NCI-H2196 (cell line): ENCODE measurements around the gene NEBL.

ENCODE experiments used
- DNase-seq: peaks from one replicate; lab custom pipeline; 2025; ENCODE audit not compliant: unreplicated experiment; lab: John Stamatoyannopoulos, UW

NEBL gene

DNA sequence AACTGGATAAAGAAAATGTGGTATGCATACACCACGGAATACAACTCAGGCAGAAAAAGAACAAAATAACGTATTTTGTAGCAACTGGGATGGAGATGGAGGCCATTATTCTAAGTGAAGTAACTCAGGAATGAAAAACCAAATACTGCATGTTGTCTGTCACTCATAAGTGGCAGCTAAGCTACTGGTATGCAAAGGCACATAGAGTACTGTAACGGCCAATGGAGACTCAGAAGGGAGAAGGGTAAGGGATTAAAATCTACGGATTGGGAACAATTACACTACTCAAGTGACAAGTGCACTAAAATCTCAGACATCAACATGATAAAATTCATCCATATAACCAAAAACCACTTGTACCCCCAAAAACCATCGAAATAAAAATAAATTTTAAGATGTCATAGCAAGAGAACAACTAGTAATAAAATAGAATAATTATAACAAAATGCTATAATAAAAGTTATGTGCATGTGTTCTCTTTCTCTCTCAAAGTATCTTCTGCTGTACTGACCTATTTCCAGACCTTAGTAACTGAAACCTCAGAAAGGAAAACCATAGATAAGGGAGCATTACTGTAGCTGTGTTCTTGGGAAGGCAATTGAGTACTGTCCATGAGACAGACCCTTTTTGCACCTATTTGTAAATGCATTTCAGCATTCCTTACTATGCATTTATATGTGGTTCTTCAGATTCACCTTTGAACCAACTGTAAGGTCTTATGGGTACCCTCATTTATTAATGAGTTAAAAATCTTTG lies 6.7 kb upstream of the NEBL start:
- DNase-seq = no peak

DNA sequence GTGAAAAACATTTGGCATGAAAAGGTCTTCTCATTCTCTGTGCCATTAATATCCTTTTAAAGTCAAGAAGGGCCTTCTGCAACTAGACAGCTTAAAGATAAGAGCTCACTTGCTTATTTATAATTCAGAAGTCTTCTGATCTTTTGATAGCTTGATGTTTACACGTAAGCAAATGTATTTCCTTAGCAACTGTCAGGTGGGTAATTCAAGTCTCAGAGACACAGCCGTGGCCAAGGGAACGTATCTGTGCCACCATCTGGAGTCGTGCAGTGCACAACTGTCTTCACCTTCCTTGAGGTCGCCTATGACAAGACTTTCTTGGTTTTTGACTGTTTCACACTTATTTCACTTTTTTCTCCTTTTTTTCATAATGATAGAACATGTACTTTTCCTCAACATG lies 4.0 kb upstream of the NEBL start:
- DNase-seq = no peak

DNA sequence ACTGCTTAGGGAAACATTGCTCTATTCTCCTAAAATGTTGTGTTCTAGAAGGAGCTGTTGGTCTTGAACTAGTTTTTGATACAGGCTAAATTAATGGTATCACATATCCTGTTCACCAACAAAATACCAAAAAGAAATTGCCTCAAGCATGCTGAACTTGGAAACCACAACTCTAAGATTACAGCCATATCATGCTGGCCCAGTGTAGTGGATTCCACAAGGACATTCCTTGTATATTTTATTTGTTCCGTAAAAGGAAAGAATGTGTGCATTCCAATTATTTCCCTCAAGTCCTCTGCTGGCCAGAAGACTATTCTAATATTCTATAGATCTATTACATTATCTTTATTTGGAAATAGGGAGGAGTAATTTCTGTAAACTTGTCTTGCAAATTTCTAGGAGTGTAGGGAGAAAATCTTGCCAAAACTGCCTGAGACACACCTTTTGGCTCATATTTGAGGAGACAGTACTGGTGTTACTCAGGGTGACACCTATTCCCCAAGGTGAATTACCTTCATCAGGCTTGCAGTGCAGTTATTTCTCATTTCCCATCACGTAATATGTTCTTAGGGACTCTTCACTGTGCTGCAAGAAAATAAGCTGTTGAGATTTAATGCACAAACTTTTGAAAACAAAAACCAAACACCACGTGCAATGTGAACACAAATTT lies 1.9 kb upstream of the NEBL start:
- DNase-seq = no peak

DNA sequence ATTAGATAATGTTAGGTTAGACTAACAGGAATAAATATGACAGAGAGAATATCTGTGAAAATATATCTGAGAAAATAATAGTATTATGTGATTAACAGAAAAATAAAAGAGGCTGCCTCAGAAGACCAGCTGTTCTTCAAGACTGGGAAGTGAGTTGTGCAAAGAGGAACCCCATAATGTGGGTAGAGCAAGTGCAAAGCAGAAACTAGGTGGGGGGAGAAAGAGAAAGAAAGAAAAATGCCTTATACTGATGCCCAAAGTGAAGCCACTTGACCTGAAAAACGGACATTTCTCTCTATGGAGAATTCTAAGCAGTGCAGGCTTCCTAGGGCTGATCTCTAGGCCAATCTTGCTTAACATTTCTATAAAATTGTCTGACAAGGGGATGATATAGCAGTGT lies 3.8 kb downstream of the NEBL start:
- DNase-seq = no peak

DNA sequence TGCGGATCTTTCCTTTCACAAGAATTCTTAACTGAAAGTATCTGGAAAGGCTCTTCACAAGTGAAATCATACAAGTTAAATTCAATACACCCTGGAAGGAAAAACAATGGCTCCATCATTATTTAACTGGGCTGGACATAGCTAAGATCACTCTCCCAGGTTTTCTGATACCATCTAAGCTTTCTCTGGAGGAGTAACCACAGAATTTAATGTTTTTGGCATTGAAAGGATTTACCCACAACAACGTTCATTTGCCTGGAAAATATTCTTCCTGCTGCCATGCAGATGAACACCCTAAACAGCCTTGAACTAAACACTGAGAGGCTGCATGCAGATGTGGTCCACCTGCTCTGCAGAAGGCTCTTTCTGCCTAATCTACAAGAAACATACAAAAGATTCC lies 4.3 kb downstream of the NEBL start:
- no peak for DNase-seq

DNA sequence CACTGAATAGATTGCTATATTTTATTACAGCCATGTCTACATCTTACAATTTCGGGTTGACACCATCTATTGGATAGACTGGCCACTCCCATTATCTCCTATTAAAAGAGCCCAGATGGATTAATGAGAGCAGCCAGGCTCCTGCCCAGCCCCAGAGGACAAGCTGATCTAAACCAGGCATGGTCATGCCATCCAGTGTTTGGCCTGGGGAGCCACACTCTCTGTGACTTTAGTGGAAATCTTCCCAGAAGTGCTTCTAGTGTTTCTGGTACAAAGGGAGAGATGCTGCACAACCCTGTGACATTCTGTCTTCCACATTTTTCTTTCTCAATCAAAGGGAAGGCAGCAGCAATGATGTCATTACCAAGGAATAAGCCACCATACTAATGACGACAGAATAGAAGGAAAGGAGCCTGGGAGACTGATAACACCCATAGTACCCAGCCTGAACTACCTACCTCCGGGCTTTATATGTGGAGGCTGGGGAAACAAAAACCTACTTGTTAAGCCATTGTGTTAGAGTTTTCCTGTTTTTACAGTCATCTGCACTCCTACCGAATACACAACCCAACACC lies 5.0 kb downstream of the NEBL start:
- DNase-seq = no peak

DNA sequence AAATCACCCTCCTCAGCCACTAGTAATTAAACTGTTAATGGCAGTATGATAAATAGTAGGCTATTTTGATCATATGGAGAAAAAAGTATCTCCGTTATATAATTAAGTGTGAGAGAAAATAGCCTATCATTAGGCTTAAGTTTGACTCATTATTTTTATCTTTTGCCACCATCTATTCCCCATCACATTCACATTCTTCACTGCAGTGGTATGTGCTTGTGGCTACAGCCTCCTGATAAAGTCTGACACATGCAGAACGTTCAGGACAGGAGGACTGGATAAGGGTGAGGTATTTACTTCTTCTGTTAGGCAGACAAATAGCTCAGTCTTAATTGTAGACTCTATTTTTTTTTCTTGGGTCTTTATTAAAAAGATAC lies 5.8 kb downstream of the NEBL start:
- no peak for DNase-seq

DNA sequence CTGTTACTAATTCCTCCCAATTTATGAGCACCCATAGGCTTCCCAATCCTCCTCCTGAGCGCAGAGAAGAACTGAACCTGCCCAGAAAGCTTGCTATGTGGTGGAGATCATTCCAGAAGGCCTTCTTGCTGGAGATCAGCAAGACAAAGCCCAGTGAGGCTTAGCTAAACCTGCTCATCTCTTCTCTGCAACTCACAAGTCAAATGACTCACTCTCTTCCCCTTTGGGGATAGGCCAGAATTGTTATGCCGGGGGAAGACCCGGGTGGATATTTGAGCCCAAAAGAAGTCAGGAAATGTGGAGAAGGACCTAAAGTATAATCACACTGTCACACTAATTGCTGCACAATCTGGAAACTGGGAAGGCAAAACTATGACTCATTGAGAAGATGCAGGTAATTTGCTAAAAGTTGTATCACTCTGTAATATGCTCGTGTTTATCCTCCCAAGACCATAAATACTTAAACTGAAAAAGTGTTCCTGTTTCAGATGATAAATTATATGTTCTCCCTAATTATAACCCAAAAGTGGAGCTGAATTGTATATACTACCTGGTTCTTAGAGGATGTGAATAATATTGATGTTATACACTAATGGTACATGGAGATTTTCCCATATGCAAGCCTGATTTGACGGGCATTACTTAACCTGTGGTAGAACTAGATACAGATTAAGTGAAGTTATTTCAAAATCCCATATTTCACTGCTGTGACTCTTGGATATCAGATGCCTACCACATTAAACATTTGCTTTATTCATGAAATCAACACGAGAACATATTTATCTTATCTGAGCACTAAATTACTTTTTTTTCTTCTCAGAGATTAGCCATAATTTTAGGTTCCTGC lies 6.4 kb downstream of the NEBL start:
- no peak for DNase-seq

DNA sequence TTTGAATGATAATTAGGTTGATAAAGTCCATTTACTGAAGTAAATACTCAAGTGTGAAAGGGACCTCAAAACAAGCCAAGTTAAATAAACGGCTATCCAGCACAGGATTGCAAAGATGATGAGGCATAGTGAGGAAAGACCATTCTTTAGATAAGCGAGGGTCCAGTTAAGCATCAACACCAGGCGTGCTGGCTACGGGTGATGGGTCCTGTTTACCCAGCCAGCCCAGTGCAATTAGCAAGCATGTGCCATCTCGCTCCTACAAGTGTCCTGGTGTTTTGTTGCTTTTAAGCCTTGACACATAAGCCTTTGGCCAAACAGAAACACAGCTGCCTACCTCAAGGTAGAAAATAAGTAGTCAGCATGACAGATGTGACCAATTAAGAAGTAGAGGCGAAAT lies 7.1 kb downstream of the NEBL start:
- no peak for DNase-seq

DNA sequence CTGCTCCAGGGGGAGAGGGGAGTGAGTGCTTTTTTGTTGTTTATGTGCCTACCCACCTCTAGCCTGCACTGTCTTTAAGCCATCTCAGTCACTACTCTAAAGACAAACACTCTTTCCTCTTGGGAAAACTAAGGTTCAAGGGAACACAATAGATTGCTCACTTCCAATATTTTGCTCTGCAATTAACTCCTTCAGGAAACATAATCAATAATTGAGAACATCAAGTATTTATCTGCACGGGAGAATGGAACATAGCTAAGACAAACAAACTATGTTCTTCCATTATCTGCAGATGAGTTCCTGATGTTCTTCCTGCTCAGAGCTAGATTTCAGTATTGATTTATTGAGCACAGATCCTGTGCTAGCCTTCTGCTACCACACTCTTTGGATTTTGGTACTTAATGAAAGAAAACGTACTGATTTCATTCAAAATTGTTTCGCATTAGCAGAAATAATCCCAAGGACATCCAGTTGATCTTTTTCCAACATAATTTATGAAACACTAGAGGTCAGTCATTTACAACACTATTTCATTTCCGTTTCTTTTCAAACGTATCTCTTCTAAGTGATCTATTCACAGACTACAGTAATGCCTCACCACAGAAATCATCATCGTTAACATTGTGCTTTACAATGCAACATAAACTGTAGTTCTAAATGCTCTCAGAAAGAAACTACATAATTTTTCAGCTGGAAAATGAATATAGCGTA lies 8.3 kb downstream of the NEBL start:
- no peak for DNase-seq

DNA sequence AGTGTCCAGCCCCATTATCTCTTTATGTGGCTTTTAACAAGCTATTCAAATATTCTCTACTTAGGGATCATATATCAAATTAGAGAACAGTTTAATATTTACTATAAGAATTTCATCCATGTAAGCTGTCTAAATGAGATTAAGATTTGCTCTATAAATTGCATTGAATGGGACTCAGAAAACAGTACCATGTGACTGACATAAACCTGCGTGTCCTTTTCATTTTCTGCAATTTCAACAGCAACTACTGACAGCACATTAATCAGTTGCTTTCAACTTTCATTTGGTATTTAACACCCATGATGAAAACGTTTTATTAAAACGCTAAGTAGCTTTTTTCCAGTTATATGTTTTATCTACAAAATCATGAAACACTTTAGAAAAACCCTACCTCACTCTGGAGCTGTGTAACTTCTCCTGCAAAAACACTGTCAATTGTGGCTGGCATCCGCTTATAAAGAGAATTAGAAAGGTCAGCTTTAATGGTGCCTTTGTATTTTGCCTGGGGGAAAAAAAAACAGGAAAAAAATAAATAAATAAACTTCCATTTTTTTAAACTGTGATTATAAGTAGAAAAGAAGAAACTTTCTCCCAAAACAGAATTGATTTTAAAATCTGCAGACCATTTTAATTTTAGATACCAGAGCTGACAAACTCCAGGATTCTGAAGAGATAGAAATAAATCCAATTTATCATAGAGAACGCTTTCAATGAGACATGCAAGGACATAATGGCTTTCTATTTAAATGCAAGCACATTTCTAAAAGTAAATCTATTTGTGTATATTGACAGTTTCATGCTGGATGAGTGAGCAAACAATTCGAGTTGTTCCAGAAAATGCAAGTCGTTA lies 9.2 kb downstream of the NEBL start:
- no peak for DNase-seq

DNA sequence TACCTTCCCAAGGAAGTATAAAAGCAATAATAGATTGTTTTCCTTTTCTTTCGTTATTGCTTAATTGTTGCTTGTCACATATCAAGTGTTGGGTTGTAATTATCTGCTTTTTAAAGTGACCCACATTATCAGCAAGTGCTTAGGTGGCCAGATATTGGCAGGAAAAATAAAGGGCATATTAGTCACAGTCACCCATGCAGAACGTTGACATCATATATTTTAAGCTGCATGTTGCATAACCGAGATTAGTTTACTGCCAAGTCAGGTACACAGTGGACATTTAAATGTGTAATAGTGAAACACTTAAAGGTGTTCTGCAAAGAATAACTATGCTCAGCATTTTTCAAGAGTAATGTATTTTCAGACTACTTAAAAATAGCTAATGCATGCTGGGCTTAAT lies 11.4 kb downstream of the NEBL start:
- peak; percentile 16 for DNase-seq

DNA sequence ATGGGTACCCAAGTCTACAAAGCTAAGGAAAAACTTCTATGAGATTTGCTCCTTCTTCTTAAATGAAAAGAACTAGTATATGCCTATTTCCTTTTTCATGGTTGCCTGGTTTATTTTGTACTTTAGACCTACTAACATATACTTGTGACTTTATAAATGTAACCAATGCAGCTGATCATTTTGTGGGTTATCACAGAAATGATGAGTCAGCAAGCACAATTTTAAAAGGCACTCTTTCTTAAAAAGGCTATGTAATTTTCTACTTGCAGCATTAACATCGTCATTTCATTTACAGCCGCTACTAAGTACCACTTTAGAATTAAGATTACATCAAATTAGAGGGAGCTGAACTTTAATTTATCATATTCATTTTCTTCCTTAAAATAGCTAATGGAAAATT lies 13.6 kb downstream of the NEBL start:
- DNase-seq = no peak

DNA sequence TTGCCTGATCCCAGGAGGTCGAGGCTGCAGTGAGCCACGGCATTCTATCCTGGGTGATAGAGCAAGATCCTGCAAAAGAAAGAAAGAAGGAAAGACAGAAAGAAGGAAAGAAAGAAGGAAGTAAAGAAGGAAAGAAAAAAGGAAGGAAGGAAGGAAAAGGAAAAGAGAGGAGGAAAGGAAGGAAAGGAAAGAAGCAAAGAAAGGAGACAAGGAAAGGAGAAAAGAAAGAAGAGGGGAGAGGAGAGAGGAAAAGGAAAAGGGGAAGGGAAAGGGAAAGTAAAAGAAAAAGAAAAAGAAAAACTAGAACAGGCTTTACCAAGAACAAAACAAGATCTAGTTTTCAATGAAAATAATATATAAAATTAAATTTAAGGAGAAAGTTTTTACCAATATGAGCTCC lies 15.0 kb downstream of the NEBL start:
- no peak for DNase-seq

DNA sequence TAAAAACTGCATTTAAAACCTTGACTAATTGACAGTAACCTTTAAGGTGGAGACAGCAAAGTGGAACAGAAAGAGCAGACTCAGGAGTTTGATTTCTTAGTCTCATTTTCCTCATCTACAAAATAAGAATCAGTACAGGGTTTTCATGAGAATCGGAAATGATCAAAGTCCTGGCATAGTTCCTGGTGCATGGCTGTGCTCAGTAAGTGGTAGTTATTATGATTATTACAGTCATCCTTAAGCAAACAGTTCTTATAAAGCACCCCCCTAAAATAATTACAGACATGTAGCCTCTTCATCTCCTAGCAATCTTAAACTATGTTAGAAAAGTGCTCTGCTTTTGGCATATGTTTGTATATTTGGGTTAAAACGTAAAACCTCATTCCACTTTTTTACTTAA lies 18.0 kb downstream of the NEBL start:
- DNase-seq = no peak

DNA sequence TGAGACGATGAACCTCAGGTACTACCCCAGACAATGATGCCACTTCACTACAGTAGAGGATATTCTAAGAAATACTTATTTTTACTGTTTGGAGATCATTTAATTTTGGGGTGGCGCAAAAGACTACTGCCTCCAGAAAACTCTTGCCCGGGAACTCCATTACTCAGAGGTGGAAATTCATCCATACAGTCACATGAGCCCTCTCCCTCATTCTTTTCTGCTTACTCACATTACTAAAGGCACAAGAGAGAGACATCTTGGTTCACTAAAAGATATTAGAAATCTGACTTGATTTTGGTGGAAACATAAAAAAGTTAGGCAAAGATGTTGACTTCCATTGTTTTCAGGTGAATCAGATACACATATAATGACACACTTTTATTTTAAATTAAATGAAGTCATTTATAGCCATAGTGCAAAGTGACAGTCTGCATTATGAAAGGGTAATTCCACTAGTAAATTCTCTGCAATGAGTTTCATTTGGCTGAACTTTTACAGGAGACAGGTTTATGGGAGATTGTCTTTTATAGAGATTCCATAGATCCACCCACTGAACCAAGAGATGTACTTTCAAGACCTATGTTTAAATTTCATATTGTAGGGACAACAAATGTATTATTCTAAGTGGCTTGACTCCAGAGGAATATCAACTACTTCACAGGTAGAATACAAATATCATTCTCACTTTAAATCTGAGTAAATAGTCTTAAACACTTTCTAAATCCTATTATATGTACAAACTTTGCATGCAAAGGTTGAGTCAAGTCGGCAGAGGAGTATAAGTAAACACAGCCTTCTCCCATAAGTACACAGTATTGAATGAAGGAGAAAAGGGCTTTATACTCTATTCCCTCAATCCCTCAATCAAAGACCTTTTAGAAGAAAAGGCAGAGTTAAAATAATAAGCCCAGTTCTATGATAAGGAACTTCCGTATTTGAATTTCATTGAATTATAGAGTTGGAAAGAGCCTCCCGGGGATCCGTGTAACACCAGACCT lies 18.8 kb downstream of the NEBL start:
- DNase-seq = no peak

DNA sequence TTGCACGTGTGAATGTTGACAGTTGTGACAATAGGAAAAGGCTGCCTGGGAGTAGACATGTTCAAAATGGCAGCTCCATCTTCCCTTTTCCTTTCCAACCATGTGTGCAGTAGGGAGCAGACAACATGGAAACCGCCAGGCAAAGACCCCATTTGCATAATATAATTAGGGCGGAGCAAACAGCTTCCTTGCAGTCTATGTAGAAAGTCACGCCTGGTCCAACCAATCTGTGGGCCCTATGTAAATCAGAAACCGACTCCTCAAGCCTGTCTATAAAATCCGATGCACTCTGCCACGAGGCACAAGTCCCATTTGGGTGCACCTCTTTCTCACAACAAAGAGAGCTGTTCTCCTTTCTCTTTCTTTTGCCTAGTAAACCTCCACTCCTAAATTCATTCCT lies 19.6 kb downstream of the NEBL start:
- DNase-seq = no peak

DNA sequence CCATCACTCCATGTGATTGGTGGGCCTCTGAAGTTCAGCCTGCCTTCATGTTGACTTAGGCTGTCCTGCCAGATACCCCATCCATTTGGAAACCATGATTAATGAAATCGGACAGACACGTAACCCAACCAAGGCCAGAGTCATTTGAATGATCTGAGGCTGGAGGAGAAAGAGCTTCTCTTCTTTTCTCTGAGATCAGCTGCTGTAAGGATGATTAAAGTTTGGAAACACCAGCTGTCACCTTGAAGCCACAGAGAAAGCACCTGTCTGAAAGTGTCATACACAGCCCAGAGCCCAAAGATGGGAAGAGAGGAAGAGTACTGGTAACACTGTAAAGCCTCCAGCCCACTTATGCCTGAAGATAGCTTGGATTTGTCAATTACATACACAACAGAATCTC lies 22.9 kb downstream of the NEBL start:
- no peak for DNase-seq

DNA sequence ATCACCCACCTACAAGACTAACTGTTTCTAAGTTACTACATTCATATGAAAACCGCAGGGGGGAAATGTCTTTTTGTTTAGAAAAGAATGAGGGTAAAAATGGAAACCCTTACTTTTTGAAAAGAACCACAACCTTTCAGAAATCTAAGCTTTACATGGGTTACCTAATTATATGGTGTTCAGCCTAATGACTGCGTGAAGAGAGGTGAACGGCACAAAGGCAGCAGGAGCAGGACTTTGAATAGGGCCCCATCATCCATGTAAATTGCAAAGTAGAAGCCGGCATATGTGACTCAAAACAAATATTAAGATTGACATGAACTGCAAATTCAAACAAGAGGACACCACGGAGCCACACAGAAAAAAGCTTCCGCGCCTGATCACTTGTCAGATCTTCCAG lies 25.1 kb downstream of the NEBL start:
- DNase-seq = no peak
